KOPT-K1 (cell line): ENCODE measurements around the gene FGF12.

Experiments
- H3K27ac ChIP-seq: fragments of 200-600 bp; sonication (generic); 2 replicates; pipeline ENCODE4 v1.5.1; 2016; ENCODE audit warnings: antibody characterized with exemption, mild to moderate bottlenecking, low read depth, low read length; ENCODE audit not compliant: poor library complexity, severe bottlenecking
- H3K36me3 ChIP-seq: fragments of 200-600 bp; sonication (generic); 2 replicates; pipeline ENCODE4 v1.5.1; 2017; ENCODE audit warnings: antibody characterized with exemption, mild to moderate bottlenecking, low read length, moderate library complexity; ENCODE audit not compliant: insufficient read depth
- H3K9me3 ChIP-seq: fragments of 200-600 bp; sonication (generic); 2 replicates; pipeline ENCODE4 v1.5.1; 2017; ENCODE audit warnings: antibody characterized with exemption, low read length, mild to moderate bottlenecking; ENCODE audit not compliant: insufficient read depth, poor library complexity, severe bottlenecking

Gene FGF12

DNA sequence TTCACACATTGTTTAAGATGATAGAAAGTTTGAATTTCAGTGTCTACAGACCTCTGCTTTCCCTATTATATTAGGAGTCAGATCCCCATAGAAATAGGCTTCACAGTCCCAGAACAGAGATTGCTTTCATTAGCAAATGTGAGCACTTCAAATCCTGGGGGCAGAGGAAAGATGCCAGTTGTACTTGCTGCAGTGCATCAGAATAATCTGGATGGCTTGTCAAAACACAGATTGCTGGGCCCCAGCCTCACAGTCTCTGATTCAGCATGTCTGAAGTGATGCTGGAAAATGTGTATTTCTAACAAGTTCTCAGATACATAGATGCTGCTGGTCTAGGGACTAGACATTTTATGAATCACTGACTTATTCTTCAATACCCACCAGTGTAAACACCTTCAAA lies 375.2 kb downstream of the FGF12 start:
- Histone ChIP-seq H3K27ac (no peak overlapping the region), H3K9me3 (no peaks in the 10 kb centered on the region), H3K36me3 (no peaks in the 10 kb centered on the region)

DNA sequence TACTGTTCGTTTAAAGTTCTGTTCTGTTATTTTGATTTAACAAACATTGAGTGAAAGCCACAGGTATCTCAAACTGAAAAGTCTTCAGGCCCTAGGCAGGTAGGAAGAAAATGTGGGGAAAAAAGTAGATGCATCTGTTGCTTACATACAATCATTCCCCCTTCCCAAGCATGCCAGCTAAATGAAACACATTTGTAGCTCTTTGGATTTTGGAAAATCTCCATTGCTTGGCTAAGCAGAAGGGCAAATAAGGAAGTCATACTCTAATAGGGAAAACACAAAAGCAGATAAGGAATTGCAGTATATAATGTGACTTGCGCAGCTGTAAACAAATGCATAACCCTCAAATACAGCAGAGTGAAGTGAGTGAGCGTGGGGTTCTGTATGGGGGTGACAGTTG lies 375.9 kb downstream of the FGF12 start:
- Histone ChIP-seq H3K27ac (no peak overlapping the region), H3K9me3 (no peaks in the 10 kb centered on the region), H3K36me3 (no peaks in the 10 kb centered on the region)

DNA sequence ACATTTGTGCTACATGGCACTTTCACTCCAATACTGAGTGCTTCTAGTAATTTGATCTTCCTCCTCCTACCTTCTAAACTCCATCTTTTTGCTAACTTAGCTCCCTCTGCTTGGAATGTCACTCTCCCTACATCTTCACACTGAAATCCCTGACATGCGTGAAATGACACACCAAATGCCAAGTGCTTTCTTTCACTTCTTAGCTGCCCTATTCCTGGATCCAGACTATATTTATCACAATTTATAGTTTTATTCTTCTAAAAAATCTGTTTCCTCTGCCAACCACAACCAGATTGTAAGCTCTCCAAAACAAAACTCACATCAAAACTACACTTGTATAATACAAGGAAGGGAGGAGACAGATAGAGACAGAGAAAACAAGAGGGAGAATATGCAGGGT lies 387.3 kb downstream of the FGF12 start:
- no peaks in the 10 kb centered on the region for H3K36me3 ChIP-seq
- no peak overlapping the region for H3K27ac ChIP-seq
- H3K9me3 ChIP-seq, result no peaks in the 10 kb centered on the region

DNA sequence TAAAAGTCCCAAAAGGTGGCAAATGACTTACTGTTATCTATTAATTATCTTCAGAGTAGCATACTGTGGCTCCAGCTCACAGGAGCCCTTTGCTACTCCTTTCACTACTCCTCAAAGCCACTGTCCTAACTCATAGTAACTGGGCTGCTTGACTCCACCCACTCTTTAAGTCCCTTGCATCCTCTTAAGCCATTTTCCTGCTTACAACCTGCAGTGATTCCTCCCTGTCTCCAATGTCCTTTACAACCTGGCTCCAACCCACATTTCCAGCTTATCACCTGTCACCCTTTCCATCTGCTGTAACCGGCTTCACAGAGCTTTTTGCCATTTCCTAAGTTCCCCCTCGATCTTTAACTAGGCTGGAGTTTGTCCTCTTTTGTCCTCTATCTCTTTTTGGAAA lies 388.1 kb downstream of the FGF12 start:
- Histone ChIP-seq H3K27ac (no peak overlapping the region), H3K9me3 (no peaks in the 10 kb centered on the region), H3K36me3 (no peaks in the 10 kb centered on the region)

DNA sequence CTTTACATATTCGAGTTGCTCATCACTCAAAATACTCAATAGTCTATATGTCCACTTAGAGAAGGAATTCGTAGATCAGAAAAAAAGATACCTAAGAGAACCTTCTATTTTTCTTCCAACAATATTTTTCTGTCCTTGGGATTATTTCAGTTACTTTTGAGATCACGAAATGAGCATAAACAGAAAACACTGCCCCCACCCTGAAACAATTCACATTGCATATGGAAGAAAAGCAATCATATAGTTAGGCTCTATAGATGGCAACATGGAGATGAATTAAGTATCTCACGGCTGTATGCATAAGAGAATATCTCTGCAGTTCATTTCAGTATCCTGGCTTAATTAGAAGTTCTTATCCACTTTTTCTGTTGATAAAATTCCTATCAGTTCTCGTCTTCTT lies 391.1 kb downstream of the FGF12 start:
- Histone ChIP-seq H3K36me3 (no peaks in the 10 kb centered on the region), H3K27ac (no peak overlapping the region), H3K9me3 (no peaks in the 10 kb centered on the region)

DNA sequence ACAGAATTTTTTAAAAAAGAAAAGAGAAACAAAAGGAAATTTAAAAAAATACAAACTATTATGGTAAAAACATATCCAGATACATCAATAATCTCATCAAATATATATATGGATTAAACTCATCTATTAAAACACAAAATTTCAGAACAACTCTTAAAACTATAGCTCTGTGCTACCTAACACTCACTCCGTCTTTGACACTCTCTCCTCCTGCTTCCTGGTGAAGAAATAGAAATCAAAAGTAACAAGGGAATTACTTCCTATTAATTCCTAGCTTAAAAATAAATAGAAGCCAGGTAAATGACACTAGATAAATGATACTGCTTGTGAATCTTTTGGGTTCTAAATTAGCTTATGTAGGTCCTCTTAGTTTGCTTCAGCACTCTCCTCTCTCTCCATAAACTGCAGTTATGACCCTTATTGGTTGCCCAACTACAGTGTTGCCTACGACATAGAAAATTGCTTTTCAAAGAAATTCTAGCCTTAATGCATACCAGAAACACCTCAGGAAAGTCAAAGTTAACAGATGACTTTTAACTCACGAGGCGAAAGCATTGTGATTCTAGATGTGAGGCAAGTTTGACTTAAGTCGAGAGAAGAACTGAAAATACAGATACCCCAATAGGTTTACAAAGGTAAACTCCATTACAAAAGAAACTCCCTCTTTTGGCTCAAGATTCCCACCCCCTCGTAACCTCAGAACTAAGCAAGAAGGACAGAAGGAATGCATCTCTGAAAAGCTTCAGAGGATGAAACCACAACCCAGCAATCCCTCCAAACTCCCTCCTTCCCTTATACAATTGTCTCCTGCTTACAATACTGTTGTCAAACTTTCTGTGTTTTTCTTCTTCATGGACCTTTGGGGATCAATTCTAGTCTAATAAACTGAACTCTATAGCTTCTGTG lies 394.7 kb downstream of the FGF12 start:
- H3K9me3 ChIP-seq, result no peaks in the 10 kb centered on the region
- H3K36me3 ChIP-seq, result no peaks in the 10 kb centered on the region
- no peak overlapping the region for H3K27ac ChIP-seq

DNA sequence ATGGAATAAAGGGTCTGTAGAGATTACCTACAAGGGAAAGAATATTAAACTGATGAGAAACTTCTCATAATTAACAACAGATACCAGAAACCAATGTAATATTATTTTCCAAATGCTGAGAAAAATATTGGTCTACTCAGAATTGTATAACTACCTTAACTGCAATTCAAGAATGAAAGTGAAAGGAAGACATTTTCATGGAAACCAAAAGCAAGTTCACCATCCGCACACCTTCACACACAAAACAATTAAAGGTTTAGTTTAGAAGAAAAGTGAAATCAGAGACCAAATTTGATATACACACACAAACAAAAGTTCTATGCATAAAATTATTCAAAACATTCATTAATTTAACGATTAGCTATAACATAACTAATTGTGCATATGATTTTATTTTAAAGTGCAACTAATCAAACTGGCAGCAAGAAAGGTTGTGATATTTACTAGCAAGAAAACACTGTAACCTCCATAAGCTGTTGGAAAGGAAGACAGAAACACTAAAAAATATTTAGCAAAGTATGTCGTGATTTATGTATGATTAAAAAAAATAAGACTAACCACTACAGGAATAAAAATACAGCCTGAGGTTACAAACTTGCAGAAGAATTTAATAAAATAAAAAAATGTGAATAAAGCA lies 395.5 kb downstream of the FGF12 start:
- H3K9me3 ChIP-seq, result no peaks in the 10 kb centered on the region
- no peaks in the 10 kb centered on the region for H3K36me3 ChIP-seq
- peak overlapping the region; percentile 23 for H3K27ac ChIP-seq

DNA sequence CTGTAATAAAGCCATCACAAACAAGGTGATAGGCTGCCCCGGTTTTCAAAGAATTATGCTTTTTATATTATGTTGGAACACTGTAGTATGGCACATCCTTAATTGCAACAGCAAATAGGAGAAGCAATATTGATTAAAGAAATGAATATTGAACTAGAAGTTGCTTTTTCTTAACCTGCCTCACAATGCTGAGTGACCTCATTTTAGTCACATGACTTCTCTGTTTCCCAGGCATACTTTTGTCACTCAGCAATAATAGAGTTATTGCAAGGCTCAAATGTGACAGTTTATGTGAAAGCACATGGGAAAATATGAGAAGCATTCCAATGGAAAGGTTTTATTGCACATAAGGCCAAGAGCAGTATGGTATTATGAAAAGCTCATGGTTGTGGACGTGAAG lies 400.7 kb downstream of the FGF12 start:
- Histone ChIP-seq H3K27ac (no peak overlapping the region), H3K9me3 (no peaks in the 10 kb centered on the region), H3K36me3 (no peaks in the 10 kb centered on the region)

DNA sequence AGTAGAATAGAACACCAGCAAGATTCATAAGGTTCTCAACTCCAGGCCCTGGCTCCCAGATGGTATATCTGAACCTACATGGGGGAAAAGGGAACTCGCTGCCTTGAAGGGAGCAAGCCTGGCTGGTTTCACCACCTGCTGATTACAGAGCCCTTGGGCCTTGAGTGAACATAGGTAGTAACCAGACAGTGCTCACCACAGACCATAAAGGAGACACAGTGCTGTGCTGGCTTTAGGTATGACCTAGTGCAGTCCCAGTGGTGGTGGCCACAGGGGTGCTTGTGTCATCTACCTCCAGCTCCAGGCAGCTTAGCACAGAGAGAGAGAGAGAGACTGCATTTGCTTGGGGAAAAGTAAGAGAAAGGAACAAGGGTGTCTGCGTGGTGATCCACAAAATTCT lies 409.8 kb downstream of the FGF12 start:
- H3K27ac ChIP-seq, result no peak overlapping the region
- no peaks in the 10 kb centered on the region for H3K36me3 ChIP-seq
- no peaks in the 10 kb centered on the region for H3K9me3 ChIP-seq

DNA sequence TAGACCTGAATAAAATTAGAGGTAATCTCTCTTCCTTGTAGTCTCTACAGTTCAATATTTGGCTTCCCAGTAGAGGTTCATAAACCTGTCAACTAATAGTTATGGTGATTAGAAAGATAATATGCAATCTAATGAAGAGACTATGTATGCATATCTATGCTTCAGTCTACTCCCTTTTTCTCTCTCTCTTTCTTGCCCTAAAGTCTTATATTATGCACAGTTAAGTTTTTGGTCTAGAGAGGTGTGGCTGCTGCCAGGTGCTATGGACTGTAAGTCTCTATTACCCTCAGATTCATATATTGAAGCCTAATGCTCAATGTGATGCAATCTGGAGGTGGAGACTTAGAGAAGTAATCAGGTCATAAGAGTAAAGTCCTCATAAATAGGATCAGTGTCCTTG lies 413.7 kb downstream of the FGF12 start:
- no peak overlapping the region for H3K27ac ChIP-seq
- H3K36me3 ChIP-seq, result no peaks in the 10 kb centered on the region
- H3K9me3 ChIP-seq, result no peaks in the 10 kb centered on the region

DNA sequence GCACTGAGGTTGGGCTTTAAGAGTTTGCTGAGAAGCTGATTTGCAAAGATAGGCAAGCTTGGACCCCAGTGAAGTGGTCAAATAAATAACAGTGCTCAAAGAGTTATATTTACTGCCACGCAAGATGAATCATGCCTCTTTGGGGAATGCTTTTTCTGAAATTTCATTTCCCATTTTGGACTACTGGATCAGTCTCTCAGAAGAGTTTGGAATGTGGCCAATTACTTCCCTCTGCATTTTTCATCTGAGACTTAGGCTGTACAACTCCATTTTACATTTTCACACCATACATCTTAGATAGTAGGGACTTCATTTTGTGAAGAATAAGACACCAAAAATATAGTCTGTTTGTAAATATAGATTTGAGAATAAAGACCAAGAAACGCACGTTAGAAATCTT lies 419.7 kb downstream of the FGF12 start:
- Histone ChIP-seq H3K27ac (no peak overlapping the region), H3K9me3 (no peaks in the 10 kb centered on the region), H3K36me3 (no peaks in the 10 kb centered on the region)

DNA sequence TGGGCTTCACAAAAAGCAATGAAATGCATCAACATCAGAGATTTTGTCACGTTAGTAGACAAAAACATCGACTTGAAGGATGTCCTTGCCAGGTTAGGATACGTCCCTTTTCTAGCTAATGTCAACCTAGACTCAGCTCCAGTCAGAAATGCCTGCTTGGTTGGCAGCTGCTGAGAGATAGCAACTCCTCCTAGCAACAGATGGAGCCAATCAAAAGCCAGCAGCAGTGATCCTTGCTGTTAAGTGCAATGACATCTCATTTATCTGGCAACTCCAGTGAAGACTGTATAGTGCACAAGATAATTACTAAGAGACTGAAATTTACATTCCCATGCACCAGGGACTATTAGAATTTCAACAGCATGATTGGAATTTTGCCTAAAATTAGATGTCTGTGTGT lies 424.1 kb downstream of the FGF12 start:
- Histone ChIP-seq H3K9me3 (no peaks in the 10 kb centered on the region), H3K27ac (no peak overlapping the region), H3K36me3 (no peaks in the 10 kb centered on the region)

DNA sequence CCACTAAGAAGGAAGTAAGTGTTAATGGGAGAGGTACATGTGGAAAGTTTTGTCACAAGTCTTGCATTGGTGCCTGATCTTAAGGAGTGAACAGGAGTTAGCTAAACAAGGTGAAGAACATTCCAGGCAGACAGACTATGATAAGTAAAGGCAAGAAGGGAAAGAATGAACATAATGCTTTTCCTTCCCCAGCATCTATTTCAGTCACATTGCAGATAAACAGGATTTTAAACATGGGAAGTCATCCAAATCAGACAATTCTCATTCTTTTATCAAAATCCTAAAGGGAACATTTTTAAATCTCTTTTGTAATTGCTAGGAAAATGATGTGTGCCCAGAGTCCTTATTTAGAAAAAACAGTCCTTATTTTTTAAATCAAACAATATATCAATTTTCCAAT lies 424.6 kb downstream of the FGF12 start:
- no peaks in the 10 kb centered on the region for H3K9me3 ChIP-seq
- H3K27ac ChIP-seq, result no peak overlapping the region
- no peaks in the 10 kb centered on the region for H3K36me3 ChIP-seq

DNA sequence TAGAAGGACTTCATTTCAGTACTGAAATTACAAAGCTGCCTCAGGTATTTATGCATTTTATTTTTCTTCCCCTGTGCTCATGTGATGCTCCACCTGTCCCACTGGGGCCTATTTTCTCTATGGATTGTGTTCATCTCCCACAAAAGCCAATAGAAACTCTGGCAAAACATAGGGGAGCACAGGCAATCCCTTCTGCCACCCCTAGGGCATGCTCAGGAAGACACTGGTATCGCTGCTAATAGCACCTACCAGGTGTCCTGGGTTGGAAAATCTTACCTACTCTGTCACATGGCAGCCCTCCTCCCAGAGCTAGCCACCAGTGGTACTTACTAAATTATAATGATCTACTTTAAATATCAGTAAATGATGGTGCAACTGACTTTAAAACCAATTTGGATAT lies 427.4 kb downstream of the FGF12 start:
- H3K9me3 ChIP-seq, result no peaks in the 10 kb centered on the region
- no peak overlapping the region for H3K27ac ChIP-seq
- H3K36me3 ChIP-seq, result no peaks in the 10 kb centered on the region

DNA sequence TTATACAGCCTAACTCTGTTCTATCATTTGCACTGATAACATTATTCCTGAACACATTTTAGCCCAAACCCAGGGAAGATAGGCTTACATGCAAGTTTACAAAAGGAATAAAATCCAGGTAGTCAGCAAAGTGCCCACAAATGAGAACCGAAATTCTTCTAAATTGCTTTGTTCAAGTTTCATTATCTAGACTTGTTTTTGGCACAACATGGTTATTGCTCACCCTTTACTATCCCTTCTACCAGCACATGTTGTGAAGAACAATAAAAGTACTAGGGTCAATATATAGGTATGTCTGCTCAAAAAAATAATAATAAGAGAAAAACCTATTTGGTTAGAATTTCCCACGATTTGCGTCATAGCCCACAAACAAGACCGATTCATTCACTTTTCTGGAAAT lies 430.5 kb downstream of the FGF12 start:
- no peaks in the 10 kb centered on the region for H3K9me3 ChIP-seq
- H3K27ac ChIP-seq, result no peak overlapping the region
- no peaks in the 10 kb centered on the region for H3K36me3 ChIP-seq
